Activated CD4-positive, CD25-positive, alpha-beta regulatory T cell (primary cell): ENCODE data around the gene NSUN2.

Experiments
- DNase-seq, 4 experiments: peaks; one replicate each; lab custom pipeline; 2025; lab: John Stamatoyannopoulos, UW

NSUN2 gene

GRCh38 chr5:6604341-6604740, 28.5 kb downstream of the NSUN2 start:
- DNase-seq, result no peak

GRCh38 chr5:6603643-6604042, 29.2 kb downstream of the NSUN2 start:
- DNase-seq, result no peak

GRCh38 chr5:6602441-6602840, 30.4 kb downstream of the NSUN2 start:
- no peak for DNase-seq

GRCh38 chr5:6601816-6602215, 31.0 kb downstream of the NSUN2 start:
- no peak for DNase-seq

- no peak for DNase-seq
Measured at GRCh38 chr5:6601271-6601670, 31.6 kb downstream of the NSUN2 start.

- DNase-seq, result no peak
Measured at GRCh38 chr5:6599739-6600138, 33.1 kb downstream of the NSUN2 start.

GRCh38 chr5:6598351-6598900, 34.4 kb downstream of the NSUN2 start:
- DNase-seq, result no peak

GRCh38 chr5:6597557-6597956, 35.3 kb downstream of the NSUN2 start:
- DNase-seq, result no peak

GRCh38 chr5:6596388-6596787, 36.5 kb downstream of the NSUN2 start:
- DNase-seq, result no peak

- DNase-seq, result no peak
Measured at GRCh38 chr5:6595405-6595804, 37.4 kb downstream of the NSUN2 start.

- no peak for DNase-seq
Measured at GRCh38 chr5:6594066-6594465, 38.8 kb downstream of the NSUN2 start.

GRCh38 chr5:6593148-6594016, 39.5 kb downstream of the NSUN2 start:
- no peak for DNase-seq

GRCh38 chr5:6592601-6593000, 40.2 kb downstream of the NSUN2 start:
- no peak for DNase-seq

GRCh38 chr5:6591671-6592288, 41.1 kb downstream of the NSUN2 start:
- DNase-seq, result no peak

GRCh38 chr5:6590581-6590980, 42.3 kb downstream of the NSUN2 start:
- no peak for DNase-seq

- no peak for DNase-seq
Measured at GRCh38 chr5:6587171-6587570, 45.7 kb downstream of the NSUN2 start.

- DNase-seq, result no peak
Measured at GRCh38 chr5:6586647-6587042, 46.2 kb downstream of the NSUN2 start.

GRCh38 chr5:6585939-6586646, 46.8 kb downstream of the NSUN2 start:
- no peak for DNase-seq

- DNase-seq, result no peak
Measured at GRCh38 chr5:6585168-6585567, 47.7 kb downstream of the NSUN2 start.

GRCh38 chr5:6584727-6585126, 48.1 kb downstream of the NSUN2 start:
- DNase-seq, result no peak

- DNase-seq, result no peak
Measured at GRCh38 chr5:6584101-6584645, 48.7 kb downstream of the NSUN2 start.
